NCI-H1092 treated with DMSO at 0.1 percent for 48 hours (cell line): ENCODE results near the gene SCTR.
A peak's percentile ranks its signal among the peaks of the same experiment; 100 is the strongest.
"Not testable (repeated sequence)": the region's sequence is repeated elsewhere in the genome, so short reads cannot be mapped to it uniquely, and the experiment has no call there.

Source experiments
- DNase-seq: peaks from one replicate; lab custom pipeline; 2025; lab: John Stamatoyannopoulos, UW

Gene SCTR

GRCh38 chr2:119408221-119408619 lies 116.1 kb downstream of the SCTR start:
- no peak for DNase-seq

GRCh38 chr2:119407430-119408220 lies 116.7 kb downstream of the SCTR start:
- DNase-seq, result peak; percentile 35

GRCh38 chr2:119405151-119405550 lies 119.1 kb downstream of the SCTR start:
- DNase-seq, result no peak

- DNase-seq, result not testable (repeated sequence)
Observed at GRCh38 chr2:119403618-119404017, 120.7 kb downstream of the SCTR start.

- DNase-seq, result no peak
Observed at GRCh38 chr2:119402645-119403560, 121.4 kb downstream of the SCTR start.

- no peak for DNase-seq
Observed at GRCh38 chr2:119402106-119402505, 122.2 kb downstream of the SCTR start.

GRCh38 chr2:119397196-119397595 lies 127.1 kb downstream of the SCTR start:
- no peak for DNase-seq

GRCh38 chr2:119393971-119394748 lies 130.1 kb downstream of the SCTR start:
- DNase-seq, result no peak
